ENCODE data around the gene RASEF. TPM values are rescaled to one million over a fixed set of nuclear protein-coding genes. Genes with fewer than 3 reads are reported as not detected.
"Not testable (repeated sequence)": the region's sequence is repeated elsewhere in the genome, so short reads cannot be mapped to it uniquely, and the experiment has no call there.

Gene RASEF
- total and polyA plus RNA-seq, 9 donors: 0.07 to 15.9 (median 1.0) TPM

DNA sequence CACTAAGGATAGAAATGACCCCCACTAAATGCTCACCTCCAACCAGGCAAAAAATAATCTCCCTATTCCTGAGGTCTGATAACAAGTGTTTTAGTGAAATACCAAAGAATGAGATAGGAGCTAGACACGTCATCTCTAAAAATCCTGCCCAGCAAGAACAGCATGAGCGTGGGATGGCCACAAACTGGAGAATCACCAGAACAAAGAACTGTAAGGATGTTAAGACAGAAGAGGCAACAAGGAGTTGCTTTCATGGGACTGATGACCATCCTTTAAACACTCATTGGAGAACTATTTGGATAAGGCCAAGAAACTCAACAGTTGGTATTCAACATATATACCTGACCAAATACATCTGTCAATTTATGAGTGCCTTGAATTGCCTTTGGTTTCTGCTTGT lies 113.7 kb downstream of the RASEF start:
- WGBS, 3 donors: 87 to 89% (median 88%) methylated on average over 2 of the region's 2 CpGs
- no peak overlapping the region for H3K27ac ChIP-seq
- no peak for DNase-seq
- H3K27me3 ChIP-seq: no peaks in the 10 kb centered on the region
- TF ChIP-seq EP300 (IDR thresholded peaks at IDR 0.05): no peak
- no peaks in the 10 kb centered on the region for H3K4me1 ChIP-seq (ENCODE audit: insufficient read depth)
- H3K36me3 ChIP-seq: no peaks in the 10 kb centered on the region
- H3K4me3 ChIP-seq: no peak overlapping the region
- H3K9me3 ChIP-seq: no peaks in the 10 kb centered on the region
- intact Hi-C loops (cut with DNase I): no loop called here

DNA sequence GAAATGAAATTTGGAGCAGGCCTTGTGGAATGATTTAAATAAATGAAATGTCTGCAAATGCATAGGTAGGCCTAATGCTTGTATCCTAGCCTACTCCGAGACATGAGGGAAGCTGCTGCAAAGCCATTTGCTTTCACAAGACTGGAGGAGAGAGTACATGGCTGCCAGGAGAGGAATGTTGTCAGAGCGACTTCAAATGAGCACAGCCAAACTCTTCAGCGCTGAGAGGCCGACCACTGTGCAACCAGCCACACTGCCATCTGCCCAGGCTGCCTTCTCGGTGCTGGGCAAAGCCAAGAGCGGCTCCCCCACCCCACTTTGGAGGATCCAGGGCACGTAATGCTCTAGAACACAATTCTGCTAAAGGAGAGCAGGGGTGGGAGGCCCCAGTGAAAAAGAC lies 122.6 kb downstream of the RASEF start:
- intact Hi-C loops (cut with DNase I): no loop called here

DNA sequence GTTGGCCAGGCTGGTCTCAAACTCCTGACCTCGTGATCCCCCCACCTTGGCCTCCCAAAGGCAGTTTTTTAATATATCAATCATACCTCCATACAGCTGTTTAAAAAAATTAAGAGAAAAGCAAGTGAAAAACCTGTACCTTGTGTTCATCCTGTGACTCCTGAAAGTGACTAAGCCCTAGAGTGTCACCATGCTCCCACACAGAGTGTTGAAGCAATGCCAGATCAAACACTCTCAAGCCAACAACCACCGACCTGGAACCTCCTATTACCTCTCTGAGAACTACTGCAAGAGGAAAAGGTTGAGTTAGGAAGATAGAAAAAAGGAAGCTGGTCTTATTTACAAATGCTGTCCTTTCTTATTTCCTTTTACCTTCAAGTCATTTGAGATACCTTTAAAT lies 123.5 kb downstream of the RASEF start:
- H3K4me1 ChIP-seq (ENCODE audit: insufficient read depth): no peaks in the 10 kb centered on the region
- intact Hi-C loops (cut with DNase I): no loop called here
- 51 to 73% (median 58%) methylated on average over 2 of the region's 2 CpGs for WGBS, 3 donors
- H3K9me3 ChIP-seq: no peaks in the 10 kb centered on the region
- no peak overlapping the region for H3K27ac ChIP-seq
- no peaks in the 10 kb centered on the region for H3K27me3 ChIP-seq
- no peak overlapping the region for H3K4me3 ChIP-seq
- no peaks in the 10 kb centered on the region for H3K36me3 ChIP-seq
- no peak for DNase-seq
- no peak for TF ChIP-seq EP300 (IDR thresholded peaks at IDR 0.05)
- no peak for TF ChIP-seq POLR2A (IDR thresholded peaks at IDR 0.05)
- TF ChIP-seq, protein P1, sequence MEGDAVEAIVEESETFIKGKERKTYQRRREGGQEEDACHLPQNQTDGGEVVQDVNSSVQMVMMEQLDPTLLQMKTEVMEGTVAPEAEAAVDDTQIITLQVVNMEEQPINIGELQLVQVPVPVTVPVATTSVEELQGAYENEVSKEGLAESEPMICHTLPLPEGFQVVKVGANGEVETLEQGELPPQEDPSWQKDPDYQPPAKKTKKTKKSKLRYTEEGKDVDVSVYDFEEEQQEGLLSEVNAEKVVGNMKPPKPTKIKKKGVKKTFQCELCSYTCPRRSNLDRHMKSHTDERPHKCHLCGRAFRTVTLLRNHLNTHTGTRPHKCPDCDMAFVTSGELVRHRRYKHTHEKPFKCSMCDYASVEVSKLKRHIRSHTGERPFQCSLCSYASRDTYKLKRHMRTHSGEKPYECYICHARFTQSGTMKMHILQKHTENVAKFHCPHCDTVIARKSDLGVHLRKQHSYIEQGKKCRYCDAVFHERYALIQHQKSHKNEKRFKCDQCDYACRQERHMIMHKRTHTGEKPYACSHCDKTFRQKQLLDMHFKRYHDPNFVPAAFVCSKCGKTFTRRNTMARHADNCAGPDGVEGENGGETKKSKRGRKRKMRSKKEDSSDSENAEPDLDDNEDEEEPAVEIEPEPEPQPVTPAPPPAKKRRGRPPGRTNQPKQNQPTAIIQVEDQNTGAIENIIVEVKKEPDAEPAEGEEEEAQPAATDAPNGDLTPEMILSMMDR (IDR thresholded peaks at IDR 0.05): no peak

More for the DNA sequence above, 122.6 kb downstream of the RASEF start:
- Histone ChIP-seq H3K4me1 (ENCODE audit: insufficient read depth) (no peaks in the 10 kb centered on the region), H3K27ac (no peak overlapping the region), H3K36me3 (no peaks in the 10 kb centered on the region), H3K4me3 (no peak overlapping the region), H3K9me3 (no peaks in the 10 kb centered on the region), H3K27me3 (no peaks in the 10 kb centered on the region)
- DNase-seq: no peak
- WGBS, 3 donors: 90 to 93% (median 92%) methylated on average over 7 of the region's 7 CpGs
- TF ChIP-seq POLR2A (IDR thresholded peaks at IDR 0.05): no peak
- TF ChIP-seq, protein P1 (IDR thresholded peaks at IDR 0.05): no peak
- TF ChIP-seq EP300 (IDR thresholded peaks at IDR 0.05): no peak

- H3K4me1 ChIP-seq (ENCODE audit: insufficient read depth): no peaks in the 10 kb centered on the region
- intact Hi-C loops (cut with DNase I): no loop called here
- no peak for DNase-seq
- H3K27me3 ChIP-seq: no peaks in the 10 kb centered on the region
- H3K27ac ChIP-seq: no peak overlapping the region
- no peaks in the 10 kb centered on the region for H3K36me3 ChIP-seq
- H3K4me3 ChIP-seq: no peak overlapping the region
- no peaks in the 10 kb centered on the region for H3K9me3 ChIP-seq
- no peak for TF ChIP-seq POLR2A (IDR thresholded peaks at IDR 0.05)
- TF ChIP-seq EP300 (IDR thresholded peaks at IDR 0.05): no peak
- TF ChIP-seq, protein P1 (IDR thresholded peaks at IDR 0.05): no peak
- WGBS, 3 donors: 61 to 67% (median 62%) methylated on average over 3 of the region's 3 CpGs
Observed at GRCh38 chr9:82938426-82939218, 124.3 kb downstream of the RASEF start.

DNA sequence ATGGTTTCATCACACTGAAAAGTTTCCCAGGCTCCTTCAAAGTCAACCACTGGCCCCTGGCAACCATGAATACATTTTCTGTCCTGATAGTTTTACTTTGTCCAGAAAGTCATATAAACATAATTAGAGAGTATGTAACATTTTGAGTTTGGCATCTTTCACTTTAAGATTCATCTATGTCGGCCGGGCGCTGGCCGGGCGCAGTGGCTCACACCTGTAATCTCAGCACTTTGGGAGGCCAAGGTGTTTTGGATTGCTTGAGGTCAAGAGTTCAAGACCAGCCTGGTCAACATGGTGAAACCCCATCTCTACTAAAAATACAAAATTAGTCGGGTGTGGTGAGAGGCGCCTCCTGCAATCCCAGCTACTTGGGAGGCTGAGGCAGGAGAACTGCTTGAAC lies 126.4 kb downstream of the RASEF start:
- H3K4me1 ChIP-seq (ENCODE audit: insufficient read depth); H3K9me3 ChIP-seq; H3K27me3 ChIP-seq; H3K27ac ChIP-seq; H3K36me3 ChIP-seq; H3K4me3 ChIP-seq; intact Hi-C loops (cut with DNase I); DNase-seq: not testable (repeated sequence)
- WGBS, 3 donors: 91 to 97% (median 94%) methylated on average over 7 of the region's 7 CpGs
